Gastroesophageal sphincter (tissue), 3 donors: ENCODE data around the gene TNNI3.

Experiments
- EP300 ChIP-seq: sonication (generic); formaldehyde crosslinking; IDR thresholded peaks from one replicate; pipeline ENCODE4 v1.6.1; 2017; ENCODE audit warnings: antibody characterized with exemption, mild to moderate bottlenecking
- POLR2A ChIP-seq, 2 donors: fragments of 450-650 bp; IDR thresholded peaks; one replicate each; pipeline ENCODE4 v1.6.1; 2017; ENCODE audit warnings: antibody characterized with exemption in 2 of 2, mild to moderate bottlenecking in 2 of 2, moderate library complexity in 1 of 2
- TF ChIP-seq, protein P1 (sequence below), 4 experiments: fragments of 200-600 bp in 2 of 4; fragments of 450-650 bp in 2 of 4; sonication (generic) in 1 of 4; IDR thresholded peaks; one replicate each; pipeline ENCODE4 v1.5.1; 2017 to 2019; ENCODE audit warnings: antibody characterized with exemption in 4 of 4, mild to moderate bottlenecking in 2 of 4, moderate library complexity in 2 of 4

- TF ChIP-seq, protein P1, sequence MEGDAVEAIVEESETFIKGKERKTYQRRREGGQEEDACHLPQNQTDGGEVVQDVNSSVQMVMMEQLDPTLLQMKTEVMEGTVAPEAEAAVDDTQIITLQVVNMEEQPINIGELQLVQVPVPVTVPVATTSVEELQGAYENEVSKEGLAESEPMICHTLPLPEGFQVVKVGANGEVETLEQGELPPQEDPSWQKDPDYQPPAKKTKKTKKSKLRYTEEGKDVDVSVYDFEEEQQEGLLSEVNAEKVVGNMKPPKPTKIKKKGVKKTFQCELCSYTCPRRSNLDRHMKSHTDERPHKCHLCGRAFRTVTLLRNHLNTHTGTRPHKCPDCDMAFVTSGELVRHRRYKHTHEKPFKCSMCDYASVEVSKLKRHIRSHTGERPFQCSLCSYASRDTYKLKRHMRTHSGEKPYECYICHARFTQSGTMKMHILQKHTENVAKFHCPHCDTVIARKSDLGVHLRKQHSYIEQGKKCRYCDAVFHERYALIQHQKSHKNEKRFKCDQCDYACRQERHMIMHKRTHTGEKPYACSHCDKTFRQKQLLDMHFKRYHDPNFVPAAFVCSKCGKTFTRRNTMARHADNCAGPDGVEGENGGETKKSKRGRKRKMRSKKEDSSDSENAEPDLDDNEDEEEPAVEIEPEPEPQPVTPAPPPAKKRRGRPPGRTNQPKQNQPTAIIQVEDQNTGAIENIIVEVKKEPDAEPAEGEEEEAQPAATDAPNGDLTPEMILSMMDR (IDR thresholded peaks at IDR 0.05), result no peak
- TF ChIP-seq POLR2A (IDR thresholded peaks at IDR 0.05), result no peak
- TF ChIP-seq EP300, result no peak
Measured at GRCh38 chr19:55174425-55175116, 17.0 kb upstream of the TNNI3 start.
